ENCODE results near the gene KLK3. TPM values are rescaled to one million over a fixed set of nuclear protein-coding genes. Genes with fewer than 3 reads are reported as not detected.
A peak's percentile ranks its signal among the peaks of the same experiment; 100 is the strongest.
"Not testable (repeated sequence)": the region's sequence is repeated elsewhere in the genome, so short reads cannot be mapped to it uniquely, and the experiment has no call there.

KLK3 gene
- total RNA-seq (2014; rRNA removed; shearing (Covaris generic); ENCODE audit: low replicate concordance): not detected in 2 replicates

GRCh38 chr19:50854636-50855410 is at the start of gene KLK3:
Gene KLK3 (plus strand): TSS chr19:50854915. CDS start chr19:50854956, 41 bp downstream.
- in situ Hi-C loops (cut with HindIII; ENCODE audit: low pct_unique_long_range_greater_than_20kb, low sequenced_read_pairs): no loop called here
- DNase-seq (ENCODE audit: low read depth): no peak

- in situ Hi-C loops (cut with HindIII; ENCODE audit: low pct_unique_long_range_greater_than_20kb, low sequenced_read_pairs): no loop called here
Observed at GRCh38 chr19:50808856-50809255, 45.9 kb upstream of the KLK3 start.

GRCh38 chr19:50811622-50812238 is 43.0 kb upstream of the KLK3 start:
- DNase-seq (ENCODE audit: low read depth); in situ Hi-C loops (cut with HindIII; ENCODE audit: low pct_unique_long_range_greater_than_20kb, low sequenced_read_pairs): not testable (repeated sequence)

More at GRCh38 chr19:50808856-50809255, 45.9 kb upstream of the KLK3 start:
- no peak for DNase-seq (ENCODE audit: low read depth)

DNA sequence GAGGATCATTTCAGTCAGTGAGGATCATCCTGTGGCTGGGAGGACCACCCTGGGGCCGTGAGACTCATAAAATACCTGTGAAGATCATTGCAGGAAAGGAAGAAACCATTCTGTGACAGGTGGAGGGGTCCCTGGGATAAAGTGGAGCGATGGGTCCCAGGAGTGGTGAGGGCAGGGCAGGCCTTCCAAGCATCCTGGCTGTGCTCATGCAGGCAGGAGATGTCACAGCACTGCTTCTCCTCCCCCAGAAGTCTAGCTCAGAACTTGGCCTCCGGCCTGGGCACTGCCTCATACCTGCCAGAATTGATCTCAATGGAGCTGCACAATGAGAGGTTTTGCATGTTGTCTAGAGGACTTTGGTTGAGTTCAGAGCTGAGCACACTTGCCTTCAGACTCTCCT is 42.2 kb upstream of the KLK3 start:
- in situ Hi-C loops (cut with HindIII; ENCODE audit: low pct_unique_long_range_greater_than_20kb, low sequenced_read_pairs): no loop called here
- DNase-seq (ENCODE audit: low read depth): no peak

DNA sequence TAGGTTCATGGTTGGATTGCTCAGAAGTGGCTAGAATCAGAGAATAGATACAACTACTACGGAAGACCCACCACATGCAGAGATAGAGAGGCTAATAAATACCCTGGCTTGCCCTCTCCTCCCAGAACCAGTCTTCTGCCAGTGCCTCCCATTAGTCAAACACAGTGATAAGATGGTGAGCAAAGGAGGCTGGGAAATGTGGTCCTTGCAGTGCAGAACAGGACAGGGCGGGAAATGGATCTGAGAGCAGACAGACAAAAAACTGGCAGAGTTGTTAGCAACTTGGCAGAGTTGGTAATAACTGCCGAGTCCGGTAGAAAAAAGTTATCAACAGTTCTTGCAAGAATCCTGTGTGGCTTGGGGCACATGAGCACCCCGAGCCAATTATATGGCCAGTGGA is 39.8 kb upstream of the KLK3 start:
- in situ Hi-C loops (cut with HindIII; ENCODE audit: low pct_unique_long_range_greater_than_20kb, low sequenced_read_pairs): no loop called here
- no peak for DNase-seq (ENCODE audit: low read depth)

DNA sequence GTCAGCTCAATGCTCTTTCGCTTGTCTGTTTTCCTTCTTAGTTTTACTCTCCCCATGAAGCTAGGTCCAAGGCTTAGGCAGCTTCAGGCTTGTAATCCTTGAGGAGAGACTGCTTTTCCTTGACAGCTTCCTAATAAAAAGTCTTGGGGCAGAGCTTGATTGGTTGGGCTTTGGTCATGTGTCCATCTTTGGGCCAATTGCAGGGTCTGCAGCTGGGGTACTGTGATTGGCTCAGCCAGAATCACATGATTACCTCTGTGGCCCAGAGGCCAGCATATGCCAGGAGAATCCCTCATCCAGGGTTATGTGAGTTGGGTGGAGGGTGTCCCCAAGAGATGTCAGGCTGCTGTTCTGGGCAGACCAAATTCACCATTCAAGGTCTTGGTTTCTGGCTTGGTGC is 39.3 kb upstream of the KLK3 start:
- DNase-seq (ENCODE audit: low read depth): no peak
- in situ Hi-C loops (cut with HindIII; ENCODE audit: low pct_unique_long_range_greater_than_20kb, low sequenced_read_pairs): no loop called here

DNA sequence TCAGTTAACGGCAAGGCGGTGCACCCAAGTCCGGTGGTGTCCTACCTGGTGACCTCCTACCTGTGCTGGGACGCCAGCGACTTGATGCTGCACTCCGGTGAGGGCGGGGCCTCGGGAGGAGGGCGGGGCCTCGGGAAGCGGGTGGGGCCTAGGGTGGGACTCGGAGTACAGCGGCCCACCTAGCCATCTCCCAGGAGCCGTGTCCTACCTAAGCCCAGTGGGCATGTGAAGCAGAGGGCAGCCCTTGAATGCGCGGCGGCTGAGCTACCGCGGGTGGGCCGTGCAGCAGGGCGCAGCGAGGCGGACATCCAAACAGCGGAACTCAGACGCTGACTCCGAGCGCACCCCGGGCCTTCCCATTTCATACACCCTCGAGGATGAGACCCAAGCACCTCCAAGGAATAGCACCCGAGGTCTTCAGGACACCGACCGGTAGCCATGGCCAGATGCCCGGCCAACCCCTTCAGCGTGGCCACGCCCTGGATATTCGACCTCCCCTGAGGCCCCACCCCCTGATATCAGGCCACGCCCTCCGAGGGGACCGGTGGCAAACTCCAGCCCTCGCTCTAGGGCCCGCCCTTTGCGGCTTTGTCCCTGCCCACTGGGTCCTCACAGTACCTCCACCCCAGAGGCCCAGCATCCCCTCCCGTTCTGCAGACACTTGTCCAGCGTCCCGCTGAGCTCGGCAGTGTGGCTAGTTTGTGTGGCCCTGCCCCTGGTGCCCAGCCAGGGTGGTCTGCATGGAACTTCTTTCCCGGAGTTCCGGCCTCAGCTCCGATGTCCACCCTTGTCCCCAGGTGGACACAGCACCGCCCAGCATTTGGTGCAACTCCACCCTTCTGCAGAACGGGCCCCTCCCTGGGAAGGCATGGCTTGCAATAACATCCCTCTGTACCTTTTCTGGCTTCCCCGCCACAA is 36.5 kb upstream of the KLK3 start:
- in situ Hi-C loops (cut with HindIII; ENCODE audit: low pct_unique_long_range_greater_than_20kb, low sequenced_read_pairs): no loop called here
- peak; percentile 53 for DNase-seq (ENCODE audit: low read depth)

DNA sequence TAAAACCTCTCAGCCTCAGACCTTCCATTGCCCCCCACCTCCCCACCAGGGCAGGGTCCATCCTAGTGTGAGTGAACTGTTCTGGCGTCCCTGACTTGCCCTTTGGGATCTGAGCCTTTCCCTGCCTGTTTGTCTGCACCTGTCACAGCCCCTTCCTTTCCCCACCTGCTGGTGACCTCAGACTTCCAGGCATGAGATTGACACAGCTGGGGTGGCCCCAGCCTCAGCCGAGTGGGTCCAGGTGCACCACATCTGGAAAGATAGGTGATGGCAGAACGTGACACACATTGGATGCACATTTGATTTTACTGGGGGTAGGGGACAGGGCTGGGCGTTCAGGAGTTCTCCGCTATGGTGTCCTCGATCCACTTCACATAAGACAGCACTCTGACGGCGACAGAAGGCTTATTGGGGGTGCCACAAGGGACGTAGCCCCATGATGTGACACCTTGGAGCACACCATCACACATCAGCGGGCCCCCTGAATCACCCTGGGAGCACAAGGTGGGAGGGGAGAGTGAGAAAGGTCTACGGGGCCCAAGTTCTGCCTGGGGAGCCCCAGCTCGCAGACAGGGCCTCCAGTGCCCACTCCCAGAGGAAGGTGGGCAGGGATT is 35.7 kb upstream of the KLK3 start:
- no peak for DNase-seq (ENCODE audit: low read depth)
- in situ Hi-C loops (cut with HindIII; ENCODE audit: low pct_unique_long_range_greater_than_20kb, low sequenced_read_pairs): no loop called here

DNA sequence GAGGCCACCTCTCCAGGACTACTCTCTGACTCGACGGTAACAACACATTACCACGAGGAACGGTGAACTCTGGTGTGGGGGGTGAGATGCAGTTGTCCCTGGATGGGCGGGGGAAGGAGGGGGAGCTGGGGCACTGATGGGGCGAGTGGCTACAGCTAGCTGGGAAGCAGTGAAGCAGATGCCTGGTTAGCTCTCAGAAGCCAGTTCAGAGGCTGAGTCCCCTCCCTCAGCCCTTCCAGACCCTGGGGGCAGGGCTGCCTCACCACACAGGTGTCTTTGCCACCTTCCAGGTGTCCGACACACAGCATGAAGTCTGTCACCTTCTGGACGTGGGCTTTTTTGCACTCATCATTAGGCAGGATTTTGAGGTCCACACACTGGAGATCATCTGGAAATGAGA is 35.1 kb upstream of the KLK3 start:
- in situ Hi-C loops (cut with HindIII; ENCODE audit: low pct_unique_long_range_greater_than_20kb, low sequenced_read_pairs): no loop called here
- no peak for DNase-seq (ENCODE audit: low read depth)

DNA sequence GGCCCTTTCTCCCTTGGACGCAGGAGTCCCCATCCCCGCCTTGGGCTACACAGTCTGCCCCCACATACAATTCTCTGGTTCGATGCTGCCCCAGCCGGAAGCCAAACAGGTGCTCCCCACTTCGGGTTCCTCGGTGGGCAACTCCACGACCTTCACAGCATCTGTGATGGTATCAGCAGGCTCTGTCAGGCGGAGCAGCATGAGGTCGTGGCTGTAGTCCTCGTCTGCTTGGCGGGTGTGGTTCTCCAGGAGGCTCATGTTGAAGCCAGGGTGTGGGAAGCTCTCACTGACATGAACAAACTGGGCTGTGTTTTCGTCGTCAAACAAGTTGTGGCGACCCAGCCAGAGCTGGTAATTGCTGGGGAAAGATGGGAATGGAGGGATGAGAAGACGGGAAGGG is 34.6 kb upstream of the KLK3 start:
- in situ Hi-C loops (cut with HindIII; ENCODE audit: low pct_unique_long_range_greater_than_20kb, low sequenced_read_pairs): no loop called here
- DNase-seq (ENCODE audit: low read depth): no peak

DNA sequence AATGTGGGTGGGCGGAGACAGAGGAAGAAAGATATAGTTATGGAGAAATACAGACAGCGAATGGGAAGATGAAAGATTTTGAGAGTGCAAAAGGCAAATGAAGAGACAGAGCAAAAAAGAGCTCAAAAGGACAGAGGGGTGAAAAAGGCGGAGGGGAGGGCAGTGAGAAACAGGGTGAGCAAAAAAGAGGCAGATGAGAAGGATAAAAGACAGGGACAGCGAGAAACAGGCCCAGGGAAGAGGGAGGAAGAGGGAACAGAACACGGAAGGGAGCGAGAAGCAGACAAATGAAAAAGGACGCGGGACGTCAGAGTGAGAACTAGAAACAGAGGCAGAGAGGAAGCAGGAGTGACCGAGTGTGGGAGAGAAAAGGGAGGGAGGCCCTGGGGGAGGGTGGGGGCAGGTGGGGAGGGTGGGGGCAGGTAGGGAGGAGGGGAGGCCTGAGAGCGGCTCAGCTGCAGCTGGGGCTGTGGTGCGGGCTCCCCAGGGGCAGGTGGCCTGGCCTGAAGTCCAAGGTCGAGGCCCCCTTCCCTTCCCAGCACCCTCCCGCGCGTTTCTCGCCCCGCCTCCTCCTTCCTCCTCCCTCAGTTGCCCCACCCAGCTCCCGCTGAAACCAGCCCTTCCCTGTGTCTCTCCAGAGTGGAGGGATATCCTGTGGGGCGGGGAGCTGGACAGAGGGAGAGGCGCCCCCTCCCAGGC is 34.0 kb upstream of the KLK3 start:
- in situ Hi-C loops (cut with HindIII; ENCODE audit: low pct_unique_long_range_greater_than_20kb, low sequenced_read_pairs): no loop called here
- no peak for DNase-seq (ENCODE audit: low read depth)

GRCh38 chr19:50821248-50821612 is 33.5 kb upstream of the KLK3 start:
- in situ Hi-C loops (cut with HindIII; ENCODE audit: low pct_unique_long_range_greater_than_20kb, low sequenced_read_pairs): no loop called here
- no peak for DNase-seq (ENCODE audit: low read depth)

DNA sequence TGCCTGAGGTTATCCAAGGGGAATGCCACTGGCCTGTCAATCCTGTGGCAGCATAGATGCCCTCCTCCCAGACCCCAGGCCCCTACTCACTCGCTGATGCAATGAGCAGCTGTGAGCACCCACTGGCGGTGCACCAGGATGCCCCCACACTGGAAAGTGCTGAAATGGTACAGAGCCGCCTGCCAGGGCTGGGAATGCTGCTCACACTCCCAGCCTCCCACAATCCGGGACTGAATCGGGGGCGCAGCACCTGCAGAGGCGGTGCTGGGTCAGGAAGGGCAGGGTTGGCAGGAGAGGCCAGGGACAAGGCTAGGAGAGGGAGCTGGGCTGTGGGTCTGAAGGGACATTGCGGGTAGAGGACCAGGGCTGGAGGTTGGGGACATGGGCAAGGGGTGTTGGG is 33.1 kb upstream of the KLK3 start:
- in situ Hi-C loops (cut with HindIII; ENCODE audit: low pct_unique_long_range_greater_than_20kb, low sequenced_read_pairs): no loop called here
- no peak for DNase-seq (ENCODE audit: low read depth)

DNA sequence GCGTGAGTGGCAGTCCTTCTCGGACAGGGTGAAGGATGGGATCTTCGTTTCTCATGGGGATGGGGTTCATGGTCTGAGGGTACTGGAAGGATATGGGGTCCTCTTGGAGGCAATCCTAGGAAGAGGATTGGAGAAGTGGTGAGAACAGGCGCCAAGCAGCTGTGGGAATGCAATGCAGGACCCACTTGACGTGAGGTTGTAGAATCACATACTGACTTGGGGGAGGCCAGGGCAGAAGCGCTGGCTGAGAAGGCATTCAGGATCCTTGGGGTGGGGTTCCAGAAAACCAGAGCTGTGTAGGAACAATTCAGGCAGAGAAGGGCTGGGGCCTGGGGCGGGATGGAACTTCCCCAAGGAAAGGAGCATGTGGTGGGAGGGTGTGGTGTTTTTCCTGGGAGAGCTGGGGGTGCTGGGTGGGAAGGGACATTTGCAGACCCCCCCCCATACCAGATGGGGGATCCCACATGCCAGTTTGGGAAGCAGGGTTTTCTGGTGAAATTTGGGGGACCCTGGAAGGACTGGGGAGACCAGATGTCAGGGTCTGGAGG is 32.0 kb upstream of the KLK3 start:
- DNase-seq (ENCODE audit: low read depth): no peak
- in situ Hi-C loops (cut with HindIII; ENCODE audit: low pct_unique_long_range_greater_than_20kb, low sequenced_read_pairs): no loop called here

GRCh38 chr19:50823389-50824042 is 31.2 kb upstream of the KLK3 start, which contains the start of gene KLK1:
Gene KLK1 (minus strand): TSS chr19:50823787. CDS start chr19:50823748, 39 bp downstream.
- in situ Hi-C loops (cut with HindIII; ENCODE audit: low pct_unique_long_range_greater_than_20kb, low sequenced_read_pairs): no loop called here

DNA sequence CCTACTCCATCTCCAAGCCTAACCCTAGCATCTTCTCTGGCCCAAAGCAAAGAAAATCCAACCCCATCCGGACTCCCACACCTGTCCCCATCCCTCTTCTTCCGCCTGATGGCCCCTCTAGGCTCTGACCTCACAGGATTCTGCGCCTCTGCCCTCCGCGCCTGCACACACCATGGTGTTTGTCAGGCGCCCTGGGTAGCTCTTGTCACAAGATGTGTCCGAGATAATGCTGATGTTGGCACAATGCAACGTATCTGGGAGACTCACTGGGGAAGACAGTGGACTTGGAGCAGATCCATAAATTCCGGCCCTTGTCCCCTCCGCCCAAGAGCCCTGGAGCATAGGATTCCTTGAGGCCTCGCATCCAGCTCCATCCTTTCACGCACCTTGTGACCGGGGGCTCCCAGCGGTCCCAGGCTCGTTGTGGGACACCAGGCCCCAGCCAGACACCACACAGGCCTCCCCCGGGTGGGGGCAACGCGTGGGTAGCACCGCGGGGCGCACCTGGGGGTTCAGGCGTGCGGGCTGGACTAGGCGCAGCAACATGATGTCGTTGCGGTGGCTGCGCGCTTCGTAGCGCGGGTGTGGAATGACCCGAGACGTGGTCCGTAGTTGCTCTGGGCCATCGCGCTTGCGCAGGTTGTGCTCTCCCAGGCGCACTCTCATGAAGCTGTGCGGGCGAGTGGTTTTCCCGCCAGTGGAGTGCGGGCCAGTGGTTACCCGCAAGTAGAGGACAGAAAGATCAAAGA is 28.0 kb upstream of the KLK3 start:
- DNase-seq (ENCODE audit: low read depth): no peak
- in situ Hi-C loops (cut with HindIII; ENCODE audit: low pct_unique_long_range_greater_than_20kb, low sequenced_read_pairs): no loop called here

More at GRCh38 chr19:50823389-50824042, 31.2 kb upstream of the KLK3 start, which contains the start of gene KLK1:
- DNase-seq (ENCODE audit: low read depth): no peak
